Activated CD4-positive, alpha-beta memory T cell treated with anti-CD3 and anti-CD28 coated beads for 36 hours (primary cell): ENCODE results near the gene DDX41. TPM values are rescaled to one million over a fixed set of nuclear protein-coding genes. Genes with fewer than 3 reads are reported as not detected.

Source experiments
- CTCF ChIA-PET: fragments of 350-600 bp; sonication (Branson Sonifier 250); formaldehyde crosslinking; loops from one replicate; lab custom pipeline; 2021; ENCODE audit warnings: antibody characterized with exemption, inconsistent platforms; lab: Charles Lee
- POLR2A ChIA-PET: fragments of 350-600 bp; sonication (Branson Sonifier 250); formaldehyde crosslinking; loops from one replicate; lab custom pipeline; 2021; ENCODE audit warnings: antibody characterized with exemption; lab: Charles Lee
- DNase-seq: peaks from one replicate; pipeline ENCODE4 v3.0.0-alpha.2; 2020
- H3K27ac Mint-ChIP-seq: one replicate; pipeline ENCODE4 v1.8.0; 2021; ENCODE audit warnings: mixed read lengths
- H3K27me3 Mint-ChIP-seq: one replicate; pipeline ENCODE4 v1.8.0; 2021; ENCODE audit warnings: mixed read lengths
- H3K36me3 Mint-ChIP-seq: one replicate; pipeline ENCODE4 v1.8.0; 2021; ENCODE audit warnings: mixed read lengths
- H3K4me1 Mint-ChIP-seq: one replicate; pipeline ENCODE4 v1.8.0; 2021; ENCODE audit warnings: low read depth, mixed read lengths
- H3K4me3 Mint-ChIP-seq: one replicate; pipeline ENCODE4 v1.8.0; 2021; ENCODE audit warnings: mild to moderate bottlenecking, mixed read lengths
- H3K9me3 Mint-ChIP-seq: one replicate; pipeline ENCODE4 v1.8.0; 2021; ENCODE audit warnings: mixed read lengths
- intact Hi-C: fragments of 100-400 bp; cut with micrococcal nuclease; formaldehyde crosslinking; loops from one replicate; pipeline ENCODE4 v1.15.1; 2023
- total RNA-seq, 2 experiments: library from RNA; stranded (reverse); gene quantifications; one replicate each; pipeline ENCODE4 v1.2.3, GENCODE V29; 2021

Gene DDX41
- total RNA-seq, 2 experiments from 2014 or later: 143 to 145 TPM

DNA sequence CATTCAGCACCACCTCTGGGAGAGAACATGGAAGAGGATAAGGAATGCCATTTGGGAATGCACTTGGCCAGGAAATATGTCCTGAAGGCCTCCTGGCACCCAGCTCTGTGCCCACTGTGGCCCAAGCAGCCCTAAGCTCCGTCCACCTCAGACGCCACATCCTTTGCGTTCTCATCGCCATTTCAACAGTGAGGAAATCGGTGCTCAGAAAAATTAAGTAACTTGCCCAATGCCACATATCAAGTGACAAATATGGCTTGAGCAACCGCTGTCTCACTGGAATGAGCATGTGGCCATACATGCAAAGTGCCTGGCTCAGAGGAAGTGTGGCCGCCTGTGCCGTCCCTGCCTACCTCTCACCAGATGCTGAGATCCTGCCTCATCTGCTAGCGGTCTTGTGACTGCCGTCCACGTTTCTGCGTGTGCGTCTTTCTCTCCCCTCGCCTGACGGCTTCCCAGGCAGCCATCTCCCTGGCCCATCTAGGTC, 6.2 kb downstream of the DDX41 start:
- Mint-ChIP-seq H3K27ac (no peak overlapping the region), H3K4me1 (peaks cover 11% of the 10 kb centered on the region), H3K27me3 (no peaks in the 10 kb centered on the region), H3K36me3 (peaks cover 37% of the 10 kb centered on the region), H3K9me3 (no peaks in the 10 kb centered on the region), H3K4me3 (no peak overlapping the region)
- intact Hi-C loops: loop anchor here (10.0 kb wide), 1 partner anchor 84 kb away; the partner anchor contains the start of gene TMED9
- no peak for DNase-seq
- ChIA-PET POLR2A (no interaction called here), CTCF (interaction anchor here (3.2 kb wide), 1 partner anchor 10 kb away, joined by 12 read pairs; no protein-coding TSS in a partner anchor)

DNA sequence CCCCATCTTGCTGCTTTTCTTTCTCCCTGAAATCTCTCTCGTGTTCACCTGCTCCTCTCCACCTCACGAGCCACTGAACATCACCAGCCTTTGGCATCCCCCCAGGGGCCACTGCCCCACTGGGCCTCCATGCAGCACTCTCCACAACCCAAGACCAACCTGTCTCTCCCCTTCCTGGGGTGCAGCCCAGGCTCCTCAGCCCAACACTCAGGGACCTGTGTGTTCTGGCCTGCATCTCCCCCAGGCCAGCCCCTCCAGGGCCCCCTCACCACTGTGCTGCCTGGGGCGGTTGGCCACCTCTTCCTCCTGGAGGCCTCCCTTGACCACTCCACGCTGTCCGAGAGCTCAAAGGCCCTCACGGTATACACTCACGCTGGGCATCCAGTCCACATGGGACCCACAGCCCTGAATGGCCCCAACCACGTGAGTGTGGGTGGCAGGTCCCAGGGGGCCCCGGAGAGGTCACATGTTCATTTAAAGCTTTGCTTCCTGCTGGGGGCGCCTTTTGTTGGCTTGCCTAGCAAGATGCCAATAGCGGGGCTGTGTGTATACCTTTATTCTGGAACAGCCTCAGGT, 6.7 kb downstream of the DDX41 start:
- ChIA-PET CTCF (interaction anchor here (3.2 kb wide), 1 partner anchor 9 kb away, joined by 12 read pairs; no protein-coding TSS in a partner anchor), POLR2A (no interaction called here)
- peaks cover 31% of the 10 kb centered on the region for H3K36me3 Mint-ChIP-seq
- no peak overlapping the region for H3K27ac Mint-ChIP-seq
- H3K4me3 Mint-ChIP-seq: no peak overlapping the region
- intact Hi-C loops: loop anchor here (10.0 kb wide), 1 partner anchor 85 kb away; the partner anchor contains the start of gene TMED9
- H3K27me3 Mint-ChIP-seq: no peaks in the 10 kb centered on the region
- peaks cover 5% of the 10 kb centered on the region for H3K4me1 Mint-ChIP-seq
- no peak for DNase-seq
- H3K9me3 Mint-ChIP-seq: no peaks in the 10 kb centered on the region

DNA sequence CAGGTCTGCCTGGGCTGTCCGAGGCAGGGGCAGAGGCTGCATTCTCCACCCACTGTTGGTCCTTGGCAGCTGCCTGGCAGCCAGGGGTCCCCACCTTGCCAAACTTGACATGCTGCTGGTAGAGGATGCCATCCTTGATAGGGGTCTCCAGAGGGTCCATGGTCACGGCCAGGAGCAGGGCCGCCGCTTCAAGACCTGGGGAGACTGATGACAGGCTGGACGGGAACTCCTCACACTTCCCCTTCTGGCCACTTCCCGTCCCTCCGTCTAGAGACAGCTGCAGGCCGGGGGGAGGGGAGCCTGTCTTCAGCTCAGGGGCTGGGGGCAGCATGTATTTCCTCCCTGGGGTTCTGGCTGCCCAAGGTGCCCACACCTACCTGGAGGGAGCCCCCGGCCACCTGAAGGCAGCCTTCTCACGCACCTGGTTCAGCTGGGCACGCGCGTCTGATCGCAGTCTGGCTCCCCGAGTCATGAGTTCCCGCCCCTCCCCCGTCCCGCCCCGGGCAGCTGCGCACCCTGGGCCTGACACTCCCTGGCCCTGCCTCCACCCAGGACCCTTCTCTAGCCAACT, 7.3 kb downstream of the DDX41 start, which contains the start of gene DOK3:
Gene DOK3, minus strand, starts transcription at position 446 of the 571 bp plus-strand sequence. Its CDS starts 286 bp downstream, at position 160.
- Mint-ChIP-seq H3K9me3 (no peaks in the 10 kb centered on the region), H3K4me3 (no peak within 1 kb of the TSS), H3K36me3 (peaks cover 29% of the 10 kb centered on the region), H3K4me1 (peaks cover 2% of the 10 kb centered on the region), H3K27ac (no peak within 1 kb of the TSS), H3K27me3 (no peaks in the 10 kb centered on the region)
- POLR2A ChIA-PET: no interaction called here
- DNase-seq: no peak
- intact Hi-C loops: no loop called here
- CTCF ChIA-PET: interaction anchor here (1.4 to 3.2 kb wide), 2 partner anchors 9 to 200 kb away, joined by 4 to 12 read pairs; no protein-coding TSS in a partner anchor

DNA sequence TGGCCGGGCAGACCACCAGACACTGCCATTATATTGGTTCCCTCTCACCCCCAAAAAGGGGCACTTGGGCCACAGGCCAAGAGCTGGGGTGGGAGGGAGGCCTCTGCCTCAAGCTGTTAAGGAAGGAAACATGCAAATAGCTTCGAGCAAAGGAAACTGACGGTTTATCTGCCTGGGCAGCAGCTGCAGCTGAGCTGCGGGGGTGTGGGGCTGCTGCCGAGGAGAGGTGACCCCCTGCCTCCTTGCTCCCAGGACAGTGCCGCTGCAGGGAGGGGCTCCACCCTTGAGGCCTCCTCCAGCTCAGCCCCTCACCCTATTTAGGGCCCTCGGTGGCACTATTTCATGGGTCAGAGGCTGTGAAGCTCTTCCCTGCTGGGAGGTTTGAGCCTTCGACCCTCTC, 7.9 kb downstream of the DDX41 start:
- H3K9me3 Mint-ChIP-seq: no peaks in the 10 kb centered on the region
- DNase-seq: no peak
- ChIA-PET POLR2A (no interaction called here), CTCF (interaction anchor here (0.6 to 3.2 kb wide), 5 partner anchors 8 to 898 kb away, joined by 3 to 12 read pairs (median 4); no protein-coding TSS in a partner anchor)
- H3K4me3 Mint-ChIP-seq: no peak overlapping the region
- H3K27ac Mint-ChIP-seq: no peak overlapping the region
- intact Hi-C loops: no loop called here
- H3K4me1 Mint-ChIP-seq: no peaks in the 10 kb centered on the region
- H3K36me3 Mint-ChIP-seq: peaks cover 24% of the 10 kb centered on the region
- no peaks in the 10 kb centered on the region for H3K27me3 Mint-ChIP-seq

DNA sequence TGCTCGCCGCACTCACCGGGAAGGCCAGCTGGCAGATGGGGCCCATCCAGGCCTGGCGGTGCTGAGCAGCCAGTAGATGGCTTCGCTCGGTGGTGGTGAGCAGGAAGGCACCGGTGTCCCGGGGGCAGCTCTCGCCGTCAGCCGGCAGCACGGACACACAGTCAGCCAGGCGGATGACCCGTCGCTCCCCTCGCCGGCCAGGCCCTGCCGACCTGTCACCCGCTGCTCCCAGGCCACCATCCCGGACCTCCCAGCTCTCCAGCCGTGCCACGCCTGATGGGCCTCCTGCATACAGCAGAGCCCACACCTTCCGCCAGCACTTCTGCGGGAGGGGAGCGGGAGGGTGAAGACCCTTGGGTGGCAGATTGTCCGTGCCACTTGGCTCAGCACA, 8.5 kb downstream of the DDX41 start:
- no peak for DNase-seq

DNA sequence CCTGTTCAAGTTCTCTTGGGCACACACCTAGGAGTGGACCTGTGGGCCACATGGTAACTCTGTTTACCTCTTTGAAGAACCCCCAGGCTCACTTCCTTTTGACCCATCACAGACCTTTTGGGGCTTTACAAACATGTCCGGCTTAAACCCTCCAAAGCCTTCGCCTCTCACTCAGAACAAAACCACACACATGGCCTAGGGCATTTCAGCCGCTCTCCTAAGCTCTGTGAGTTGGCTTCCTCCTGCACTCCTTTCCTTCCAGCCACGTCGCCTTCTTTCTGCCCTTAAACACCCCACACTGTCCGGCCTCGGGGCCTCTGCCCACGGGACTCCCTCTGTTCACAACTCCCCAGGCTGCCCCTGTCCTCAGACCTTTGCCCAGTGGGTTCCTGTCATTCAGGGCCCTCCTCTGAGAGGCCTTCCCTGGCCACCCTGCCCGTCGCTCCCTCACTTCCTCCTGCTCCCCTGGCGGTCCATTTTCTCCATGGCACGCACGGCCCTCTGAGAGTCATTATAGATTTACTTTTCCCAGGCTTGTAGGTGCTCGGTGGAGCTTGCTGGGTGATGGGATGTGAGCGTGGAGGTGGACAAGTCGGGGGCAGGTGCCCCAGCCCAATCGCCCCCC, 9.1 kb downstream of the DDX41 start:
- intact Hi-C loops: no loop called here

More for the DNA sequence above, 8.5 kb downstream of the DDX41 start:
- Mint-ChIP-seq H3K9me3 (no peaks in the 10 kb centered on the region), H3K36me3 (peaks cover 19% of the 10 kb centered on the region), H3K27me3 (no peaks in the 10 kb centered on the region), H3K4me3 (no peak overlapping the region), H3K4me1 (no peaks in the 10 kb centered on the region), H3K27ac (no peak overlapping the region)
- ChIA-PET CTCF (interaction anchor here (0.6 to 2.3 kb wide), 4 partner anchors 104 to 897 kb away, joined by 3 to 9 read pairs (median 4); no protein-coding TSS in a partner anchor), POLR2A (no interaction called here)
- intact Hi-C loops: no loop called here

DNA sequence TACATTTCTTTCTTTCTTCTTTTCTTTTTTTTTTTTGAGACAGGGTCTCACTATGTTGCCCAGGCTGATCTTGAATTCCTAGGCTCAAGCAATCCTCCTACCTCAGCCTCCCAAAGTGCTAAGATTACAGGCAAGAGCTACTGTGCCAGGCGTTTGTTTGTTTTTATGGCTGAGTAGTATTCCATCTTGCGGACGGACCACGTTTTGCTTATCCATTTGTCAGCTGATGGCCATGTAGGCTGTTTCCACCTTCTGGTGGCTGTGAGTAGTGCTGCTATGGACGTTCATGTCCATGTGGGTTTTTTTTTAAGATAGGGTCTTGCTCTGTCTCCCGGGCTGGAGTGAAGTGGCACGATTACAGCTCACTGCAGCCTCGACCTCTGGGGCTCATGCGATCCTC, 9.6 kb downstream of the DDX41 start:
- H3K4me3 Mint-ChIP-seq: no peak overlapping the region
- POLR2A ChIA-PET: no interaction called here
- H3K4me1 Mint-ChIP-seq: no peaks in the 10 kb centered on the region
- CTCF ChIA-PET: interaction anchor here (2.3 kb wide), 1 partner anchor 118 kb away, joined by 9 read pairs; no protein-coding TSS in a partner anchor
- intact Hi-C loops: no loop called here
- peaks cover 11% of the 10 kb centered on the region for H3K36me3 Mint-ChIP-seq
- H3K27me3 Mint-ChIP-seq: no peaks in the 10 kb centered on the region
- no peaks in the 10 kb centered on the region for H3K9me3 Mint-ChIP-seq
- H3K27ac Mint-ChIP-seq: no peak overlapping the region
- DNase-seq: no peak

More for the DNA sequence above, 9.1 kb downstream of the DDX41 start:
- H3K36me3 Mint-ChIP-seq: peaks cover 14% of the 10 kb centered on the region
- DNase-seq: no peak
- H3K9me3 Mint-ChIP-seq: no peaks in the 10 kb centered on the region
- POLR2A ChIA-PET: no interaction called here
- CTCF ChIA-PET: interaction anchor here (1.4 to 2.3 kb wide), 2 partner anchors 118 to 198 kb away, joined by 4 to 9 read pairs; no protein-coding TSS in a partner anchor
- no peak overlapping the region for H3K4me3 Mint-ChIP-seq
- no peaks in the 10 kb centered on the region for H3K4me1 Mint-ChIP-seq
- no peaks in the 10 kb centered on the region for H3K27me3 Mint-ChIP-seq
- no peak overlapping the region for H3K27ac Mint-ChIP-seq

DNA sequence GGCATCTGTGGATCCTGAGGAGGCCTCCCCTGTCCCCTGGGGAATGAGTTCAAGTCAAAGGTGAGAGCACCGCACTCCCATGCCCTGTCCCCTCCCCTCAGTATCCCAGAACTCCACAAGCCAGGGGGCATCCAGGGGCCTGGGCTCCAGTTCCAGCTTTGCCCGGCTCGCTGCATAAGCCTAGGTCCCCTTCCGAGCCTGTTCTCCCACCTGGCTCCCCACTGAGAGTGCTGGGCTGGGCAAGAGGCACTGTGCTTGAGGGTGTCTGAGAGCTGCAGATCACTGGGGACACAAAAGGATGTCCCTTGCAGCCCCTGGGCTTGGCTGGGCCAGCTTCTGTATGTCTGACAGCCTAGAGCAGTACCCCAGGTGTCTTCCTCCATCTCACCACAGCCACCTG, 11.7 kb downstream of the DDX41 start:
- no peak overlapping the region for H3K27ac Mint-ChIP-seq
- no peaks in the 10 kb centered on the region for H3K36me3 Mint-ChIP-seq
- DNase-seq: no peak
- H3K4me1 Mint-ChIP-seq: peaks cover 2% of the 10 kb centered on the region
- H3K27me3 Mint-ChIP-seq: no peaks in the 10 kb centered on the region
- H3K4me3 Mint-ChIP-seq: no peak overlapping the region
- POLR2A ChIA-PET: interaction anchor here (0.6 kb wide), 1 partner anchor 725 kb away, joined by 5 read pairs; no protein-coding TSS in a partner anchor
- no peaks in the 10 kb centered on the region for H3K9me3 Mint-ChIP-seq
- intact Hi-C loops: no loop called here
- CTCF ChIA-PET: interaction anchor here (0.9 kb wide), 1 partner anchor 101 kb away, joined by 3 read pairs; no protein-coding TSS in a partner anchor

DNA sequence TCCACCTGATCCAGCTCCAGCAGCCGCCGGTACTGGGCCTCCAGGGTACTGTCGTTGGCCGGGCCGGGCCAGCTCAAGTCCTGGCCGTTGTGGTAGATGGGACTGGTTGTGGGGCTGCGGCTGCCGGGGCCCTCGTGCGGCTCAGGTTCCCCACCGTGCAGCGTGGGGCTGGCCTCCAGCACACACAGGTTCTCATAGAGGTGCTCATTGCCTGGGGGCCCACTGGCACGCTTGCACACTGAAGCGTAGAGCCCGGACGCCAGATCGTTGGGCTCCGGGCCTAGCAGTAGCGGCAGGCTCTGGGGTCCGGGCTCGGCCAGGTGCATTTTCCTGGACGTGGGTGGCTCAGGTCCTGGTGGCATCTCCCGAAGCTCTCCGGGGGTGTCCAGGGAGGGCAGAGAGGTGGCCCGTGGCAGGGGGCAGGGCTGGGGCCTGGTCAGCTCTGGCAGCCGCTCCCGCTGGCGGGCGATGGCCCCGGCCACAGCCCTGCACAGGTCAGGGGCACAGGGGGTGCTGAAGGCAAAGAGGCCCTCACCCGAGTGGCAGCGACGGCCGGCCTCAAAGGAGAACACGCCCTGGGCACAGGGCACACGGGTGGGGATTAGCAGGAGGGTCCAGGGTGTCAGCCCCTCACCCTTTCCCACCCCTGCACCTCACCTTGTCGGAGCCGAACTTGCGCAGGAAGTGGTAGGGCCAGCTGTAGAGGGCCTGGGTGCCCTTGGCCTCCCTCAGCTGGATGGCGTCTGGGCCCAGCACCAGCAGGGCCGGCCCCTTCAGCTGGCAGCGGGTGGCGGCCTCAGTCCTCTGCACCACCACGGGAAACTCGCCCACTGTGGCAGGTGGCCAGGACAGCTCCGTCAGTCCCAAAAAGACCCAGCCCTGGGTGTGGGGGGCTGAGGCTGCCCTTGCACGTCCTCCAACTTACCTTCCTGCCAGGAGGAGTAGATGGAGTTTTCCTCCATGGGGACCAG, 12.4 kb downstream of the DDX41 start:
- POLR2A ChIA-PET: interaction anchor here (0.6 kb wide), 1 partner anchor 726 kb away, joined by 5 read pairs; no protein-coding TSS in a partner anchor
- no peak for DNase-seq
- Mint-ChIP-seq H3K9me3 (no peaks in the 10 kb centered on the region), H3K4me1 (peaks cover 2% of the 10 kb centered on the region), H3K4me3 (no peak overlapping the region), H3K27me3 (no peaks in the 10 kb centered on the region), H3K36me3 (no peaks in the 10 kb centered on the region), H3K27ac (no peak overlapping the region)
- CTCF ChIA-PET: interaction anchor here (0.9 to 5.4 kb wide), 4 partner anchors 49 to 114 kb away, joined by 3 to 67 read pairs (median 32); partner anchors contain the start of gene PFN3
- intact Hi-C loops: no loop called here

DNA sequence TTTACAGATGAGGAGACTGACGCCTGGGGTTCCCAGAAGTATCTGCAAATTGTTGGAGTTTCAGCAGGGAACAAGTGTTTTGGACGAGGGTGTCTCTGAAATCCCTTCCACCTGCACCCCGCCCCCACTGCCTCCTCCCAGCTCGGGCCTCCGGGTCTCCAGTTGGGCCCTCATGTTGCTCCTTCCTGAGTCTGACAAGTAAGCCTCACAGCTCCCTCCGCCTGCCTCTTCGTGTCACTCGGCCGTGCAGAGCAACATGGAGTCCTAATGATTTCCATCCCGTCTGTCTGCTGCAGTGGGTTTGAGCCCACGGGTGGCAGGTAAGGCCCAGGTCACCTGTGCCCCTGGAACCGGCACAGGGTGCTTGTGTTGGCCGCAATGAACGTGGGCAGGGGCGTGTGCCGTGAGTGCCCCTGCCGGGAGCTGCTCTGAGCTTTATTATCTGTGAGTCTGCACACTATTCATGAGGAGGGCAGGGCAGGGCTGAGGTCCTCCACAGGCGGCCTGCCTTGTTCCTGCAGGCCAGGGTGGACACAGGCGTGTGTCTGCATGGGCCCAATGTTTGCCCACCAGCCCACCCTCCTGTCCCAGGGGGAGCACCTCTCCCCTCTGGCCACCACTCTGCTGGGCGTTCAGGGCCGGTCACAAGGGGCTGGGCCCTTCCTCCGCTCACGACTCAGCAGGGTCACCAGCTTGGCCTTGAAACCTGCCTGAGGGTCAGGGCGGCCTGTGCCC, 13.2 kb downstream of the DDX41 start:
- Mint-ChIP-seq H3K36me3 (no peaks in the 10 kb centered on the region), H3K27ac (no peak overlapping the region), H3K4me3 (no peak overlapping the region), H3K27me3 (peaks cover 4% of the 10 kb centered on the region), H3K4me1 (peaks cover 5% of the 10 kb centered on the region), H3K9me3 (no peaks in the 10 kb centered on the region)
- POLR2A ChIA-PET: no interaction called here
- no peak for DNase-seq
- CTCF ChIA-PET: interaction anchor here (0.5 to 5.4 kb wide), 9 partner anchors 11 to 589 kb away, joined by 3 to 67 read pairs (median 6); partner anchors contain the start of genes DDX41 and PFN3
- intact Hi-C loops: no loop called here
